ENCODE results near the gene TTLL13. TPM values are rescaled to one million over a fixed set of nuclear protein-coding genes. Genes with fewer than 3 reads are reported as not detected.

The TTLL13 gene
- total RNA-seq (not detected), polyA plus RNA-seq (0.05 TPM)

GRCh38 chr15:90249203-90249863, at the start of gene TTLL13:
TSS of gene TTLL13 (plus strand) at chr15:90249556. CDS start at chr15:90250631, 1,075 bp downstream.
- H3K27ac ChIP-seq (ENCODE audit: low read depth), result no peak within 1 kb of the TSS
- under 1% methylated on average over 44 of the region's 44 CpGs for WGBS

GRCh38 chr15:90200534-90201129, 48.7 kb upstream of the TTLL13 start:
- 11% methylated on average over 24 of the region's 24 CpGs for WGBS
- peak overlapping the region; percentile 90 for H3K4me3 ChIP-seq (ENCODE audit: low read depth, low read length)
- H3K4me1 ChIP-seq (ENCODE audit: insufficient read depth), result no peaks in the 10 kb centered on the region
- DNase-seq (ENCODE audit: extremely low spot score), result no peak
- no peaks in the 10 kb centered on the region for H3K36me3 ChIP-seq (ENCODE audit: insufficient read depth)
- H3K27ac ChIP-seq (ENCODE audit: low read depth), result peak overlapping the region; percentile 80

More at GRCh38 chr15:90249203-90249863, at the start of gene TTLL13:
- Histone ChIP-seq H3K36me3 (ENCODE audit: insufficient read depth) (no peaks in the 10 kb centered on the region), H3K4me3 (ENCODE audit: low read depth, low read length) (peak within 1 kb of the TSS; percentile 48), H3K4me1 (ENCODE audit: insufficient read depth) (no peaks in the 10 kb centered on the region)
- DNase-seq (ENCODE audit: extremely low spot score), result peak; percentile 59

GRCh38 chr15:90201130-90201943, 48.0 kb upstream of the TTLL13 start, which contains the start of gene SEMA4B:
TSS of gene SEMA4B (plus strand) at chr15:90201330. CDS start at chr15:90201579, 249 bp downstream.
- no peaks in the 10 kb centered on the region for H3K4me1 ChIP-seq (ENCODE audit: insufficient read depth)
- H3K27ac ChIP-seq (ENCODE audit: low read depth), result peak within 1 kb of the TSS; percentile 80
- WGBS, result under 1% methylated on average over 85 of the region's 88 CpGs
- DNase-seq (ENCODE audit: extremely low spot score), result no peak
- H3K4me3 ChIP-seq (ENCODE audit: low read depth, low read length), result peak within 1 kb of the TSS; percentile 90
- no peaks in the 10 kb centered on the region for H3K36me3 ChIP-seq (ENCODE audit: insufficient read depth)

- H3K36me3 ChIP-seq (ENCODE audit: insufficient read depth), result no peaks in the 10 kb centered on the region
- peak overlapping the region; percentile 90 for H3K4me3 ChIP-seq (ENCODE audit: low read depth, low read length)
- no peak for DNase-seq (ENCODE audit: extremely low spot score)
- peak overlapping the region; percentile 80 for H3K27ac ChIP-seq (ENCODE audit: low read depth)
- H3K4me1 ChIP-seq (ENCODE audit: insufficient read depth), result no peaks in the 10 kb centered on the region
- WGBS, result 6% methylated on average over 25 of the region's 25 CpGs
These were observed 47.4 kb upstream of the TTLL13 start for GRCh38 chr15:90201944-90202375.

GRCh38 chr15:90202929-90203328, 46.4 kb upstream of the TTLL13 start:
- DNase-seq (ENCODE audit: extremely low spot score), result no peak
- Histone ChIP-seq H3K36me3 (ENCODE audit: insufficient read depth) (no peaks in the 10 kb centered on the region), H3K27ac (ENCODE audit: low read depth) (no peak overlapping the region), H3K4me1 (ENCODE audit: insufficient read depth) (no peaks in the 10 kb centered on the region), H3K4me3 (ENCODE audit: low read depth, low read length) (no peak overlapping the region)
- WGBS, result 83% methylated on average over 4 of the region's 4 CpGs

- no peaks in the 10 kb centered on the region for H3K36me3 ChIP-seq (ENCODE audit: insufficient read depth)
- H3K27ac ChIP-seq (ENCODE audit: low read depth), result no peak overlapping the region
- WGBS, result 98% methylated on average over 7 of the region's 7 CpGs
- H3K4me1 ChIP-seq (ENCODE audit: insufficient read depth), result no peaks in the 10 kb centered on the region
- no peak overlapping the region for H3K4me3 ChIP-seq (ENCODE audit: low read depth, low read length)
- DNase-seq (ENCODE audit: extremely low spot score), result no peak
These were observed 45.9 kb upstream of the TTLL13 start for GRCh38 chr15:90203473-90203872.

- no peak for DNase-seq (ENCODE audit: extremely low spot score)
- H3K36me3 ChIP-seq (ENCODE audit: insufficient read depth), result no peaks in the 10 kb centered on the region
- 78% methylated on average over 8 of the region's 8 CpGs for WGBS
- no peak overlapping the region for H3K4me3 ChIP-seq (ENCODE audit: low read depth, low read length)
- no peak overlapping the region for H3K27ac ChIP-seq (ENCODE audit: low read depth)
- no peaks in the 10 kb centered on the region for H3K4me1 ChIP-seq (ENCODE audit: insufficient read depth)
These were observed 45.4 kb upstream of the TTLL13 start for GRCh38 chr15:90203922-90204321.

- Histone ChIP-seq H3K27ac (ENCODE audit: low read depth) (no peak overlapping the region), H3K36me3 (ENCODE audit: insufficient read depth) (no peaks in the 10 kb centered on the region), H3K4me3 (ENCODE audit: low read depth, low read length) (no peak overlapping the region), H3K4me1 (ENCODE audit: insufficient read depth) (no peaks in the 10 kb centered on the region)
- DNase-seq (ENCODE audit: extremely low spot score), result no peak
- WGBS, result 84% methylated on average over 10 of the region's 10 CpGs
These were observed 44.1 kb upstream of the TTLL13 start for GRCh38 chr15:90205050-90205848.

- Histone ChIP-seq H3K4me1 (ENCODE audit: insufficient read depth) (no peaks in the 10 kb centered on the region), H3K36me3 (ENCODE audit: insufficient read depth) (no peaks in the 10 kb centered on the region), H3K27ac (ENCODE audit: low read depth) (no peak overlapping the region), H3K4me3 (ENCODE audit: low read depth, low read length) (no peak overlapping the region)
- WGBS, result 80% methylated on average over 5 of the region's 5 CpGs
- DNase-seq (ENCODE audit: extremely low spot score), result no peak
These were observed 43.5 kb upstream of the TTLL13 start for GRCh38 chr15:90205886-90206285.

GRCh38 chr15:90207252-90207651, 42.1 kb upstream of the TTLL13 start:
- DNase-seq (ENCODE audit: extremely low spot score), result no peak
- 94% methylated on average over 6 of the region's 6 CpGs for WGBS
- H3K36me3 ChIP-seq (ENCODE audit: insufficient read depth), result no peaks in the 10 kb centered on the region
- H3K4me1 ChIP-seq (ENCODE audit: insufficient read depth), result no peaks in the 10 kb centered on the region
- H3K4me3 ChIP-seq (ENCODE audit: low read depth, low read length), result no peak overlapping the region
- no peak overlapping the region for H3K27ac ChIP-seq (ENCODE audit: low read depth)

GRCh38 chr15:90208356-90208755, 41.0 kb upstream of the TTLL13 start:
- Histone ChIP-seq H3K4me1 (ENCODE audit: insufficient read depth) (no peaks in the 10 kb centered on the region), H3K36me3 (ENCODE audit: insufficient read depth) (no peaks in the 10 kb centered on the region)
- 90% methylated on average over 6 of the region's 6 CpGs for WGBS

GRCh38 chr15:90209591-90209990, 39.8 kb upstream of the TTLL13 start:
- Histone ChIP-seq H3K27ac (ENCODE audit: low read depth) (no peak overlapping the region), H3K4me1 (ENCODE audit: insufficient read depth) (no peaks in the 10 kb centered on the region), H3K4me3 (ENCODE audit: low read depth, low read length) (no peak overlapping the region), H3K36me3 (ENCODE audit: insufficient read depth) (no peaks in the 10 kb centered on the region)
- DNase-seq (ENCODE audit: extremely low spot score), result no peak
- WGBS, result 79% methylated on average over 9 of the region's 9 CpGs

More at GRCh38 chr15:90208356-90208755, 41.0 kb upstream of the TTLL13 start:
- DNase-seq (ENCODE audit: extremely low spot score), result no peak
- Histone ChIP-seq H3K27ac (ENCODE audit: low read depth) (no peak overlapping the region), H3K4me3 (ENCODE audit: low read depth, low read length) (no peak overlapping the region)

GRCh38 chr15:90210593-90210992, 38.8 kb upstream of the TTLL13 start:
- no peak overlapping the region for H3K4me3 ChIP-seq (ENCODE audit: low read depth, low read length)
- H3K4me1 ChIP-seq (ENCODE audit: insufficient read depth), result no peaks in the 10 kb centered on the region
- H3K36me3 ChIP-seq (ENCODE audit: insufficient read depth), result no peaks in the 10 kb centered on the region
- H3K27ac ChIP-seq (ENCODE audit: low read depth), result peak overlapping the region; percentile 91
- no peak for DNase-seq (ENCODE audit: extremely low spot score)
- WGBS, result 77% methylated on average over 8 of the region's 8 CpGs

All from urinary bladder (tissue), 4 donors.